Spinal cord (tissue), 10 donors: ENCODE results near the gene HTATIP2. TPM values are rescaled to one million over a fixed set of nuclear protein-coding genes. Genes with fewer than 3 reads are reported as not detected.
A peak's percentile ranks its signal among the peaks of the same experiment; 100 is the strongest.
"Not testable (repeated sequence)": the region's sequence is repeated elsewhere in the genome, so short reads cannot be mapped to it uniquely, and the experiment has no call there.

Experiments used
- DNase-seq, 6 donors: peaks; one replicate each; pipeline versions ENCODE4 v3.0.0 to v3.0.0-alpha.2; 2013 to 2015; ENCODE audit warnings: low spot score in 6 of 6, low read depth in 4 of 6
- H3K27ac ChIP-seq: one replicate; pipeline ENCODE4 v1.5.1; 2013; ENCODE audit warnings: low read depth, low read length, control low read depth
- H3K27me3 ChIP-seq: one replicate; pipeline ENCODE4 v1.6.1; 2013; ENCODE audit warnings: low read length; ENCODE audit not compliant: control insufficient read depth, insufficient read depth
- H3K36me3 ChIP-seq: one replicate; pipeline ENCODE4 v1.6.1; 2013; ENCODE audit warnings: low read length; ENCODE audit not compliant: control insufficient read depth, insufficient read depth
- H3K4me1 ChIP-seq: one replicate; pipeline ENCODE4 v1.6.1; 2013; ENCODE audit warnings: low read length; ENCODE audit not compliant: control insufficient read depth, insufficient read depth
- H3K4me3 ChIP-seq: one replicate; pipeline ENCODE4 v1.5.1; 2013; ENCODE audit warnings: low read depth, low read length, control low read depth
- H3K9me3 ChIP-seq: one replicate; pipeline ENCODE4 v1.6.1; 2013; ENCODE audit warnings: low read length; ENCODE audit not compliant: control insufficient read depth, insufficient read depth
- WGBS: methylation state at CpG from one replicate; pipeline ENCODE4 v1.1.5; 2013; ENCODE audit warnings: missing lambda C conversion rate; ENCODE audit not compliant: insufficient coverage; 5-methylcytosine and 5-hydroxymethylcytosine counted together
- polyA plus RNA-seq, 2 donors: library from polyadenylated mRNA; unstranded; fragments of 120-200 nt; gene quantifications; one replicate each; pipeline ENCODE4 v1.2.1, GENCODE V29; 2013; ENCODE audit not compliant: insufficient read length in 2 of 2
- total RNA-seq, 2 donors: library from RNA; depleted of rRNA in 1 of 2; stranded (reverse); fragments of 120-200 nt in 1 of 2; fragments of >200 nt in 1 of 2; gene quantifications; one replicate each; pipeline versions ENCODE4 v1.2.3 to v1.2.4, GENCODE V29; 2013 to 2014
- donor health status: healthy.

Gene HTATIP2
- total and polyA plus RNA-seq, 4 donors, result 3.0 to 10.4 (median 9.8) TPM

DNA sequence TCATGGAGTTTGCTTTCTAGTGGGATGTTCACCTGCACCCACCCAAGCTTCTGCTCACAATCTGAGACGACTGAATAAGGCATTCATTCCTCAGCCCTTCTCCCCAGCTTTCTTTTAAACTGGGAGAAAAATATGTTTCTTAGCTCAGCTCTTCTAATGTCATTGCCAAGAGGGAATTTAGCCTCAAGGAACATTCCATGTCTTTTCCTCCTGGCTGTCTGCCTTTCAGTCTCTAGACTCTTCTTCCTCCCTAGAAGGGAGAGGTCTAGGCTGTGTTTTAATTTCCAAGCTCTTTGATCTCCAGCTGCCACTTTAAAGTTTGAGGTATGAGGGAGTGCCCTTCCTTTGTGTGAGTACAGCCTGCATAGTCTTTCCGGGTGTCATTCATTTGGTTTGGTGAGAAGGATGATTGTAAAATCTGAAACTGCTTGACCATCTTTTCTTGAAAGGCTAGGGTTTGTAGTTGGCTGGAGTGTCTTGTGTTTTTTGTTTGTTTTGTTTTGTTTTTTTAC lies 11.7 kb upstream of the HTATIP2 start:
- Histone ChIP-seq H3K36me3 (no peaks in the 10 kb centered on the region), H3K4me3 (no peak overlapping the region), H3K9me3 (no peaks in the 10 kb centered on the region), H3K27me3 (peaks cover 38% of the 10 kb centered on the region), H3K27ac (no peak overlapping the region), H3K4me1 (no peaks in the 10 kb centered on the region)
- DNase-seq, result no peak
- 50% methylated on average over 1 of the region's 2 CpGs for WGBS

- Histone ChIP-seq H3K4me1 (no peaks in the 10 kb centered on the region), H3K4me3 (no peak overlapping the region), H3K36me3 (no peaks in the 10 kb centered on the region), H3K27ac (no peak overlapping the region), H3K27me3 (peaks cover 50% of the 10 kb centered on the region), H3K9me3 (no peaks in the 10 kb centered on the region)
- 0% methylated on average over 3 of the region's 6 CpGs for WGBS
- peak in 4 of 6 donors; percentile 22 to 88 (median 60) for DNase-seq
These were observed 9.6 kb upstream of the HTATIP2 start for GRCh38 chr11:20353829-20354434.

GRCh38 chr11:20355221-20356219 lies 8.0 kb upstream of the HTATIP2 start:
- H3K36me3 ChIP-seq, result no peaks in the 10 kb centered on the region
- no peaks in the 10 kb centered on the region for H3K9me3 ChIP-seq
- peaks cover 56% of the 10 kb centered on the region for H3K27me3 ChIP-seq
- H3K4me1 ChIP-seq, result no peaks in the 10 kb centered on the region
- DNase-seq, result peak in 2 of 6 donors; percentile 64 to 84
- H3K27ac ChIP-seq, result no peak overlapping the region
- H3K4me3 ChIP-seq, result no peak overlapping the region
- WGBS, result 59% methylated on average over 5 of the region's 12 CpGs

GRCh38 chr11:20357150-20357549 lies 6.4 kb upstream of the HTATIP2 start:
- H3K9me3 ChIP-seq, result no peaks in the 10 kb centered on the region
- no peak overlapping the region for H3K4me3 ChIP-seq
- WGBS, result 80% methylated on average over 1 of the region's 1 CpG
- peaks cover 46% of the 10 kb centered on the region for H3K27me3 ChIP-seq
- DNase-seq, result no peak
- H3K36me3 ChIP-seq, result no peaks in the 10 kb centered on the region
- no peaks in the 10 kb centered on the region for H3K4me1 ChIP-seq
- no peak overlapping the region for H3K27ac ChIP-seq

- DNase-seq, result no peak
- no peaks in the 10 kb centered on the region for H3K36me3 ChIP-seq
- H3K27ac ChIP-seq, result no peak overlapping the region
- peaks cover 13% of the 10 kb centered on the region for H3K4me1 ChIP-seq
- no peak overlapping the region for H3K4me3 ChIP-seq
- 93% methylated on average over 2 of the region's 7 CpGs for WGBS
- H3K9me3 ChIP-seq, result no peaks in the 10 kb centered on the region
- peaks cover 43% of the 10 kb centered on the region for H3K27me3 ChIP-seq
These were observed 2.9 kb upstream of the HTATIP2 start for GRCh38 chr11:20360650-20361049.

DNA sequence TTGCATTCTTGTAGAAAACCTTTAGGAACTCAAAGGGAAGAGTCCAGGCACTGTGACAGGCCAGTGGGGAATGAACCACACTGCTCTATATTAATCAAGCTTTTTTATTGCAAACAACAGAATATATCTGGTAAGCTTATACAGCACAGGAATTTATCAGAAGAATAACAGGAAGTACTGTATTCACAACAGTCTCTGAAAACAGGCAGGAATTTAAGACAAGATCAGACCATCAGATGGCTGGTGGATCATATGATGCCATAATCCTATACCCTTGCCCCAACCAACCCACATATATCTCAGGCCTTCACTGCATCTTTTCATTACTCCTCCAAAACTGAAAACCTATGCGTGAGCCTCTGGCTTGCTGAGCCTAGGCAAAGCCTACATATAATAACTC lies 1.0 kb upstream of the HTATIP2 start:
- DNase-seq, result no peak
- Histone ChIP-seq H3K27me3 (peaks cover 29% of the 10 kb centered on the region), H3K4me1 (peaks cover 13% of the 10 kb centered on the region), H3K9me3 (no peaks in the 10 kb centered on the region), H3K36me3 (no peaks in the 10 kb centered on the region), H3K4me3 (no peak overlapping the region), H3K27ac (no peak overlapping the region)
- no CpG with 5 or more reads among the region's 1 CpG for WGBS

GRCh38 chr11:20363149-20363499 lies 390 bp upstream of the HTATIP2 start:
- Histone ChIP-seq H3K27me3 (peaks cover 24% of the 10 kb centered on the region), H3K9me3 (no peaks in the 10 kb centered on the region), H3K36me3 (no peaks in the 10 kb centered on the region), H3K4me1 (peaks cover 13% of the 10 kb centered on the region), H3K4me3 (no peak overlapping the region), H3K27ac (no peak overlapping the region)
- DNase-seq, result no peak
- 97% methylated on average over 2 of the region's 2 CpGs for WGBS

DNA sequence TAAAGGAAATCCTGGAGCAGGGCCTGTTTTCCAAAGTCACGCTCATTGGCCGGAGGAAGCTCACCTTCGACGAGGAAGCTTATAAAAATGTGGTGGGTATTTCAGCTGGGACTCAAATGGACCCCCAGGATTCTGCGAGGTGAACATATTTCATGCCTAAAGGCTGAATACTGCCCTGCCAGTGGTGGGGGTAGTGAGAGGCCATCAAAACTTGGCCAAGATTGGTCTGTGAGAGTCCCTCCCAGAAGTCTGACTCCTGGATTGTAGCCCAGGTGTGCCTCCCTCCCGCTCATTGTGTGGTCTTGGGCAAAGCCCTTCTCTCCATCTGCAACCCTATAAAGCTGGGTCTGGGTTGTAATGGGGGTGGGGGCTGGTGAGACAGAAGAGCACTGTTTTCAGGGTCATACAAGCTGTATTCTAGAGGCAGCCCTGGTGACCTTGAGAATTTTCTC lies 853 bp downstream of the HTATIP2 start:
- H3K27me3 ChIP-seq, result peaks cover 17% of the 10 kb centered on the region
- peaks cover 13% of the 10 kb centered on the region for H3K4me1 ChIP-seq
- H3K36me3 ChIP-seq, result no peaks in the 10 kb centered on the region
- DNase-seq, result peak in 1 of 6 donors; percentile 6
- no peak overlapping the region for H3K27ac ChIP-seq
- 63% methylated on average over 5 of the region's 6 CpGs for WGBS
- H3K4me3 ChIP-seq, result peak overlapping the region; percentile 47
- no peaks in the 10 kb centered on the region for H3K9me3 ChIP-seq

- not testable (repeated sequence) for H3K4me3 ChIP-seq, H3K36me3 ChIP-seq, H3K27ac ChIP-seq, H3K9me3 ChIP-seq, DNase-seq
- WGBS, result 94% methylated on average over 3 of the region's 6 CpGs
- peaks cover 12% of the 10 kb centered on the region for H3K27me3 ChIP-seq
- H3K4me1 ChIP-seq, result peaks cover 13% of the 10 kb centered on the region
These were observed 2.0 kb downstream of the HTATIP2 start for GRCh38 chr11:20365465-20365864.
